Caki2 (cell line): ENCODE measurements around the gene ABTB1. TPM values are rescaled to one million over a fixed set of nuclear protein-coding genes. Genes with fewer than 3 reads are reported as not detected.

Source experiments
- DNase-seq: peaks from one replicate; pipeline ENCODE4 v3.0.0-alpha.2; 2015; ENCODE audit warnings: low read depth
- in situ Hi-C: cut with HindIII; loops from 2 replicates; pipeline ENCODE4 v1.10.0; 2016; ENCODE audit warnings: low sequenced_read_pairs, low pct_unique_long_range_greater_than_20kb, mixed read lengths
- total RNA-seq: library from RNA; depleted of rRNA; stranded (reverse); fragments of >200 nt; shearing (Covaris generic); gene quantifications from 2 replicates; pipeline ENCODE4 v1.2.3, GENCODE V29; 2014; ENCODE audit warnings: low replicate concordance

ABTB1 gene
- total RNA-seq, 1 experiment from 2014 or later: 23.7 TPM

DNA sequence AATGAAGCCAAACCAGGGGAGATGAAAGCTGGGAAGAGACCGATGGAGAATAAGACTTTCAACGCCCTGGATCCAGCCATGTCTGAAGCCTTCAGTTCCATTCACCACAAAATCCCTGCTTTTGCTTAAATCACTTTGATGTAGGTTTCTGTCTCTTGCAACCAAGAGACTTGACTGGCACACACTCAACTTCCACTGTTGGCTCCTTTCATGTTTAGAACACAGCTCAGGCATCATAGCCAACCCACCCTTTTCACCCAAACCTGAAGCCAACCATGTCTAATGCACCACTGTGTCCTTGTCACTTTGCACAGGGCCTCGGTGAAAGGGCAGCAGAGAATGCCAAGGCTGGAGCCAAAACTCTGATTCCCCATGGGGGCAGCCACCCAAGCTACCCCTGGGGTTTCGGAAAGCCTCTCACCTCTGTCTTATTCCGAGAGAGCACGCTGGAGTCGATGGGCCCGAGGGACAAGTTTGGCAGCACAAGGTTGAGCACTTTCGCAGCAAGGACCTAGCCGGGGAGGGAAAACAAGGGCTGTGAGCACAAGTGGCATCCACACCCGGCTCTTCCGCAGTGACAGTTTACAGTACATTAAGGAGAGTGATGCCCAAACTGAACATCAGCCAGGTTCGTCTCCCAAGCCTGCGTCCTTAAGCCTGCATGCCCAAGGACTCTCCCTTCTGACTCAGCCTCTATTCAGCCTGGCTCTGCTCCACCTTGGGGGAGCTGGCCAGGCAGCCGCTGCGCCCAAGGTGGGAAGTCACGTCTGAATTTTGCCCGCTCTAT lies 37.6 kb downstream of the ABTB1 start:
- DNase-seq: no peak
- in situ Hi-C loops: no loop called here

DNA sequence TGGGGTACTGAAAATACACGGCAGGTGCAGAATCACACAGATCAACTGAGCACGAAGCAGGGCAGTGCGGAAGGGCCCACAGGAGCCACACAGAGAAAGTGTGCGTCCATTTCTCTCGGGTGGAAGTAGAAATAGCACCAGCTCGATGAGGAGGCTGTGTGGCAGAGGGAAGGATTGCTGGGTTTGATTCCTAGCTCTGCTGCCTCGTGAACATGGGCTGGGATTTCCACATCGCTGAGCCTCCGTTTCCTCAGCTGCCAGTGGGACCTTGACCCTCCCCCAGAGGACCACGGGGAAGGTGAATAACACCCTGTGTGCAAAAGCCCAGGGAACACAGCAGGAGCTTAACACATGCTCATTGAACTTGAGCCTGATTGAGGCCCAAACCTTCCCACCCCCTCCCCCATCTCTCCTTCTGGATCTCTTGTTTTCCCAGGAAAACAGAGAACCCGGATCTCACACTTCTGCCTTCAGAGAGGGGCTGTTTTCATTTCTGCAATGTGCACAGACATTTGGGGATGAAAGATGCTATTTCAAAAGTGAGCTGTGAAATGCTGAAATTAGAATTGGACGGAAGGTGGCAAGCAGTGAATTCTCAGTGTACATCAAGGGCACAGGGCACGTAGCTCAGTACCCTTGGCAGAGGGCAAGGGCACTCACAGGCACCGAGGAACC lies 38.4 kb downstream of the ABTB1 start:
- no peak for DNase-seq

DNA sequence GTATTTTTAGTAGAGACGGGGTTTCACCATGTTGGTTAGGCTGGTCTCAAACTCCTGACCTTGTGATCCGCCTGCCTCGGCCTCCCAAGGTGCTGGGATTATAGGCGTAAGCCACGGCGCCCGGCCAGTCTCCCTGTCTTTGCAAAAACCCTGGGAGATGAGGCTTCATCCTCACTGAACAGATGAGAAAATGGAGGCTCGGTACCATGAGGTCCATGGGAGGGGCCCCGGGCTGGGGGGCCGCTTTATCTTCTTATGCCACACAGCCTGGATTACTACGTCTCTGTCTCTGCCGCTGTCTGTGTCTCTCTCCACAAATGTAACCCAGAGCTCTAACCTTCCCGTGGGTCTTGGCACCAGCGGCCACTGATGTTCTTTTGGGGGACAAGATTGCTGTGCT lies 39.1 kb downstream of the ABTB1 start:
- in situ Hi-C loops: no loop called here
- no peak for DNase-seq

More for the DNA sequence above, 38.4 kb downstream of the ABTB1 start:
- in situ Hi-C loops: no loop called here

DNA sequence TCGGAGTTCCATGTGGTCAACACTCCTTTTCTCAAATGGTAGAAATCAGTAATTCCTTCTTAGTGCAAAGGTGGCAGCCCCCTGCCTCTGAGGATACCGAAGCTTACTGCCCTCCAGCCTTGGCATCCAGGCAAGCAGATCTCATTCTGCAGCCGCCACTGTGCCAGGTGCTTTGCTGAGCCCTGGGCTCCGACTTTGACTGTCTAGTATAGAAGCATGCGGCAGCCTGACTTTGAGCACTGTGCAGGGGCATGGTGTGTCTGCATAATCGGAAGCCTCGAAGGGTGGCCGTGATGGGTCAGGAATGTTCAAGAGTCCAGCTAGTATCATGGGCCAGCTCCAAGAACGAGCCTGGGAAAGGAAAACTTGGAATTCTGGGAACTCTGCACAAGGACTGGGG lies 39.7 kb downstream of the ABTB1 start:
- DNase-seq: no peak
- in situ Hi-C loops: no loop called here

DNA sequence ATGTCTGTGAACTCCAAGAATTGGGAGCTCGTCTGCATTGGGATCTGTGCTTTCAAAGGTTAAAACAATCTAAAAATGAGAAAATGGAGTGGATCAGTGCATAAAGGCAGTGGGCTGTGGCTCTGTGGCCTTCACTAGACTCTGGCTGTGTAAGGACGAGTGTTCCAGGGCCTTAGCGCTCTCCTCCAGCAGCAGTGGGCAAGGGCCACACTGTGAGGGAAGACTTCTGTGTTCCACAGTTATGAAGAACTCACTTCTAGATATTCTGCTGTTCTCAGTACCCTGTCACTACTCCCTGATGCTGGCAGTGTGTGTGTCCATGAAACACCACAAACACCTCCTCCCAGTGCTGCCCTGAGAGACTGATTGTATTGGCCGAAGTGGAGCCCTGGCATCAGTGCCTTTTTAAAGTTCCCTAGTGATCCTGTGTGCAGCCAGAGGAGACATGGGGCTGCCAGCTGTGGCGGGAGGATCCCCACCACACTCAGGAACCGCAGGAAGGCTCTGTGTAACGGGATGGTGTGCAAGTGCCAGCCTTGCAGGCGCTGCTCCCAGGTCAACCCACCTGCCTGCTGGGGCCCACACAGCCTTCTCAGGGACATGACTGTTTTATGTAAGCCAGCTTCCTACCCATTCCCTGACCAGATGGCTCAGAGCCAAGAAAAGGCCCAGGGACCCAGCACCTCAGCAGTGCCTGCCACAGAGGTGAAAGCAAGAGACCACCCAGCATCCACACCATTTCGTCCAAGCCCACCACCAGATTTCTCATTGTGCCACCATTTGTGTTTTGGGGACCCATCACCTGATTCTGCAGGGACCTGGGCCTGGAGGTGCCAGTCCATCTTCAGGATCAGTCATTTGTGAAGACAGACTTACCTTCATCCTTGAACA lies 40.4 kb downstream of the ABTB1 start:
- DNase-seq: no peak
- in situ Hi-C loops: no loop called here

DNA sequence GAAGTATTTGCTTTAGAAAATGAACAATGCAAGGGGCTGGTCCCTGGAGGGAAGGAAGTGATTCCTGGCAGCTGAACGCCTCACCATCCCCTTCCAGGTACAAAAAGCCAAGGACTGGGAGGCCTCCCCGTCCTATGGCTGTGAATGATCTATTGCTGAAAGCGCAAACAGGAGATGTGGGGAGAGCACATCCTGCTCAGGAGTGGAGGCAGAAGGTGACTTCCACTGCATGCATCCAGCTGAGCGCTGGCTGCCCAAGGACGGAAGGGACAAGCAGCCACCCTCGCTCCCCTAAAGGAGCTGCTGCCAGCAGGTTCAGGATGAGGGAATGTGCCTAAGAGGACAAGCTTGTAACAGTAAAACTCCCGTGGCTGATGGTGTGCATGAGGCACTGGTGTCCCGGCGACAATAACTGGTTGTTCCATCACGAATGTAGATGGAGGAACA lies 41.4 kb downstream of the ABTB1 start:
- in situ Hi-C loops: no loop called here

DNA sequence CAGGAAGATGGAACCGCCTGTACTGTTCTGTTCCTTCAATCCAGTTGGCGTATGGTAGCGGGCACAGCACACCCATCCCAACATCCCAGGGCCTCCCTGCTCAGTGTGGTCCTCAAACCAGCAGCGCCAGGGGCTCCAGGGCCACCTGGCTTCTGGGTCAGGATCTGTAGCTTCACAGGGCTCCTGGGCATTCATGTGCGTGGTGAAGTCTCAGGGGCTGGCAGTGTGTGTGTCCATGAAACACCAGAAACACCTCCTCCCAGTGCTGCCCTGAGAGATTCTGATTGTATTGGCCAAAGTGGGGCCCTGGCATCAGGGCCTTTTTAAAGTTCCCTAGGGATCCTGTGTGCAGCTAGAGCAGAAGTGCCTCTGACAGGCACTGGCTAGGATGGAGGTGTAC lies 42.1 kb downstream of the ABTB1 start:
- in situ Hi-C loops: no loop called here
- DNase-seq: no peak

More for the DNA sequence above, 41.4 kb downstream of the ABTB1 start:
- DNase-seq: no peak

DNA sequence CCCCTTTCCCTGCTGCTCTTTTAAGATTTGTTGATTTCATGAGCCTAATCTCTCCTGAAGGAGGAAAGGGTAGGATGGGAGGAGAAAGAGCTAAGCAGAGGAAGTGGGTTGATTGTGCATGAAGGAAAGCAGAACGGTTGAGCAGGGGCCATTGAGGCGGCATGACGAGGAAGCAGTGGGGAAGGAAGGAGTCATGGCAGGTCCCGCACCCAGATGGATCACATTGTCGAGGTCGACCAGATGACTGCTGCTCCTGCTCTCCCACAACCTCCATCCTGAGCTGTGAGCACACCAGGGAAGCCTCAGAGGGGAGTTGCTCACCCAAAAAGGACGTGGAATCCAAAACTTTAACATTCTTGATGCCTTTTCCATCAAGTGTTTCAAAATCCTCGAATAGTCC lies 42.8 kb downstream of the ABTB1 start:
- in situ Hi-C loops: no loop called here
- no peak for DNase-seq

DNA sequence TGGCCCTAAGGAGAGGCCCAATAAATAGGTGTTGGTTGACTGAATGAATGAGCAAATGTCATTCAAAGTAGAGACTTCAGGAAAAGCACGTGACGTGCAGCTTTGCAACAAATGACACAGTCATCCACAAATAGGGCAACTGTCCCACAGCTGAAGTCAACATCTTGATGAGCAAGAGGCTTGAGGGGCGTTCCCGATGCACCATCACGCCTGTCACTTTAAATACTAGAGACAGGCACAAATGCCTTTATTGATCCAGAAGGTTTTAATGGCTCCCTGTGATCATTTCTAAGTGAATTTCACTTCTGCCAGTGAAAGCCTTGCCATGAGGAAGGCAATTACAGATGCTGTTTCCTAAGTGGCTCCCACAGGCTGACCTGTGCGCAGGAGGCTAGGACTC lies 43.6 kb downstream of the ABTB1 start:
- in situ Hi-C loops: no loop called here
- no peak for DNase-seq

DNA sequence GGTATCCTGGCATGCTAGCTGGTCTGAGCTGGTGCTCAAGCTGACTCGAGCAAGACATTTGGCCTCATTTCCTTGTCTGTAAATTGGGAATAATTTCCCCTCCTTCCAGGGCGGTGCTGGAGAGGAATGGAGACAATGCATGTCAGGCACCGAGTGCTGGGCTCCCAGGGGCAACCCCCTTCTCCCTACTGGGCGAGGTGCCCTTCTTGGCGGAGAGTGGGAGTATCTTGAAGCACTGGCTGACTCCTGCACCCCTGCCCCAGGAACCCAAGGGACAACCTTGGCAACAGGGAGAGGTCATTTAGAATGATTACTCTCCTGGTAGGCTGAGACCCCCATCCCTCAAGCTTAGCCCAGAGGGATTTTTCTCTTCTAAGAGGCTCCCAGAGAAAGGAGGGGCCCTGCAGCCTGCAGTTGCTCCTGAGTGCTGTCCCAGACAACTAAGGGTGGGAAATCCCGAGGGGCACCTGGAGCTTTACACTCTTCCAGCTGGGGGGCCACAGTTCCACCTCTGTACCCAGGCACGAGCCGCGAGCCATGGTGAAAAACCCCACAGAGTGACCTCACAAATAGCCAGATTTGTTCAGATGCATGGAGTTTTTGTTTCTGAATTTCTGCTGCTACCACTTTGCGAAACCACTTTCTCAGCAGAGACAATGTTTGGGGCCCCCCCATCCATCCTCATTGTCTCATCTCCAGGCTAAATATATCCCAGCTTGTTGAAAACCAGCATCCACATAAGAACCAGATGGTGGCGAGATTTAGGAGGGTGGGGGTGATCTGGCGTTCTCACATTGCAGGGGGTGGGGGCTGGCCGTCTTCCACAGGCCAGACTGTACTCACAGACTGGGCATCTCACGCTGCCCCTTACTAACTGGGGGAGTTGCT lies 44.8 kb downstream of the ABTB1 start:
- DNase-seq: no peak
- in situ Hi-C loops: no loop called here

DNA sequence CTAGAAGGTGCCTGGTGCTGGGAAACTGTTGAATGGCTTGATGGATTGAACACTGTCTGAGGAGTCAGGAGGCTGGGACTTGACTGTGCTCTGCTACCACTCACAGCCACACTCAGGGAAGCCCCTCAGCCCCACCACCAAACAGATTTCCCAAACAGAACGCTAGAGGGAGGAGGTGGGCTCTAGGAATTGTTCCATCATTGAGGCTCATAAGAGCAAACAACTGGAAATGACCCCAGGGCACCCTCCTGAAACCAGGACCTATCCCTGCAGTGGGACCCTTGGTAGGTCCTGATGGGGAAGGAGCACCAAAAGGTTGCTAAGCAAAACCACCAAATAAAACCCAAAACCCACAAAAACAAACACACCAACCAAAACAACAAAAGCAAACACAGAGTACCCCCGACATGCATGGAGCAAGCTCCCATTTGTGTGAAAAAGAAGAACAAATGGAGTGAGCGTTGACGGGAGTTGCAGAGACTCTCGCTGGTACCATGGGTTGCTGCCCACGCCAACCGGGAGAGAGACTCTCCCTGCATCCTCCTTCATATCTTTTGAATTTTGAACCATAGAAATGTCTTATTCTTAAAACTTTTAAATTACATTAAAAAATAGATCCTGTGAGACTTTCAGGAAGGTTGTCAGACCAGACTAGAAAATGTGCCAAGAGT lies 45.6 kb downstream of the ABTB1 start:
- no peak for DNase-seq
- in situ Hi-C loops: no loop called here

DNA sequence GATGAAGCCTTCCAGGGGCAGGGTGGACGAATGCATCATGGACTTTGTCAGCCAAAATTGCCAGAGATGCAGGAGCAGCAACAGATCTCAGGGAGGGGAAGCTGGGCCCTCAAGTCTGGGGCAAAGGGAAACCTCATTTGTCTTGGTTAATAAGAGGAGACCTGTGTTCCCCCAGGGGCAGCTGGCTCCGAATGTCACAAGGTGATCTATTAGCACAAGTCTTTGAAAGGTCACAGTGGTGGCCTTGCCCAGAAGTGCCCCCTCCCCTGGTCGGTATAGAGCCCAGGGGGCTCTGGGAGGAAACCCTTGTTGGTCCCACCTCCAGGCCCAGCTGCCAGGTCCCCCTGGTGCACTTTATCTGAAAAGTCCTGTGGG lies 46.2 kb downstream of the ABTB1 start:
- in situ Hi-C loops: no loop called here
- no peak for DNase-seq

DNA sequence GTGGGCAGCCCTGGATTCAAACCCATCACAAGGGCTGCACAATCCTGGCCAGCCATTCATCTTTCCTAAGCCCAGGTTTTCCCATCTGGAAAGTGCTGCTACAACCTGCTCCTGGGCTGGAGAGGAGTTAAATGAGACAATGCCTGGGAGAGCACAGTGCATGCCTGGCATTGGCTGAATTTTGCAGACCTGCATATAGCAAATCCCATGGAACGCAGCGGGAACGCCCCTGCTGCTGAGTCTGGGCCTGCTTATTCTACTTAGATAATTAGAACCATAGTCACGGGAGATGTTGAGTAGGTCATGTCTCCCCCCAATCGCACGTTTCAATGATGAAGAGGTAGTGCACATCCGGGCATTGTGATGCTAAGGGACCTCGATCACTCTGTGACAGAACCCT lies 46.6 kb downstream of the ABTB1 start:
- no peak for DNase-seq
- in situ Hi-C loops: no loop called here

DNA sequence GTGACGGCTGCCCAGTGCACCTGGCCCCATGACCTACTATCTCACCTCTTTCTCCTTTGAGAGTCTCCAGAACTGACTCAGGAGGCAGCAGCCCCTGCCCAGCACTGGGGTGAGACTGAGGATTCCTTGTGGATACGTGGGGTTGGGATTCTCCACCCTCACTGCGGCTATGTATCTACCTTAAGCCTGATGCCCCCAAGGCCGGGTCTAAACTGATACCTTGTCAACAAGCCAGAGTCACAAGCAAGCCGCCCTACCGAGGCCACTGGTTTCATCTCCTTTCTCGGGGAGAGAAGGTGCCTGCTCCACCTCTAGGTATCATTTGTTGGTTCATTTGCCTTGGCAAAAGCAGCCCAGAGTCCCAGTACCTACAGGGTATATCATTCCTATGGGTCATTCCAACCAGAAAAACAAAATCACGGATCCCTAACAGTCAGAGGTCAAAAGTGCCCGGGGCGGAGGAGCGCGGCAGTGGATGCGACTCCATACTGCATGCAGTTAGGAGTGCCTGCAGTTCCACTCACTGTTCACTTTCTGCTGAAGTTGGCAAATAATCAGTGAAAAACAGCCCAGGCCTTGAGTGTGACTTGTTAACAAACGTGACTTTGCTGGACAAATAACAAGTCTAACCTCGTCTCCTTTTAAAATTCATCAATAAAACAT lies 47.5 kb downstream of the ABTB1 start:
- DNase-seq: no peak
- in situ Hi-C loops: no loop called here

DNA sequence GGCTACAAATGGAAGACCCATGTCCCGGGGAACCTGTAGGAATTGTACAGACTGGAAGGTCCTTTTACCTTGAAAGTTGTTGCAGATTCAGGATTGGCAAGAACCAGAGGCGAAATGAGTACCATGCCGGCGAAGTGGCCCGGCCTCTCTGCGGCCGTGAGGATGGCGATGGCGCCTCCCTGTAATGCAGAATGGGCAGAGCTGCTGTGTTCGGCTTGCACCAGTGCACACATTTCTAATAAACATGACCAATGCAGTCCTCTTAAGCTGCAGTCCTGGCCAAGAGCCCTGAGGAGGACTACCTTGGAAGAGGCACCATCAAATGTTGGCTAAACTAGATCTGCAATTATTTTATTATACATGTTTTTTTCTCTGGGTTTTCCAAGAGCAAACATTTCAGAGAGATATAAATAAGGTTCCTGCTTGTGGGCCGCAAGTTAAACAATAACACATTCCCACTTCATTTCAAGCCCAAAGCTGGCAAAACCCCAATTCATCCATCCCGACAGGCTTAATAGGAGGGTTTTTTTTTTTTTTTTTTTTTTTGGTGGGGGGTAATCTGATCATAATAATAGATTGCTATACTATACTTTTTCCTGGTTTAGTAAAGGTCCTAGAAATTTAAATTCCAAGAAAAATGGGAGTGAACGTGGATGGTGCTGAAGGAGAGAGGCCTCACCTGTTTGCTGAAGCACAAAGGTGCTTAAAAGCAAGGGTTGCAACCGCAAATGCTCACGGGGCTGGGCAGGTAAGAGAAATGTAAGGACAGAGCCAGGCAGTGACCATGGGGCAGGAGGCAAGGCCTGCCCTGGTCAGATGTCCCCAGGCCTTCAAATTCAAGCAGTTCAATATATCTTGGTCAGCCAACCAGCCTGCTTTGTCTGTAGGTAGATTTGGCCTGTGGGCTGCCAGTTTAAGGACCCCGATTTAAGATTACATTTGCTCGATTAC lies 48.5 kb downstream of the ABTB1 start:
- DNase-seq: no peak
- in situ Hi-C loops: no loop called here
